Measurements from ENCODE around the gene MALT1. TPM values are rescaled to one million over a fixed set of nuclear protein-coding genes. Genes with fewer than 3 reads are reported as not detected.

MALT1 gene
- total and polyA plus RNA-seq, 9 of the 15 experiments (the other 6 are each of a cell fraction or from before 2014, with no cell fraction given), result 0.14 to 1.6 (median 0.32) TPM

DNA sequence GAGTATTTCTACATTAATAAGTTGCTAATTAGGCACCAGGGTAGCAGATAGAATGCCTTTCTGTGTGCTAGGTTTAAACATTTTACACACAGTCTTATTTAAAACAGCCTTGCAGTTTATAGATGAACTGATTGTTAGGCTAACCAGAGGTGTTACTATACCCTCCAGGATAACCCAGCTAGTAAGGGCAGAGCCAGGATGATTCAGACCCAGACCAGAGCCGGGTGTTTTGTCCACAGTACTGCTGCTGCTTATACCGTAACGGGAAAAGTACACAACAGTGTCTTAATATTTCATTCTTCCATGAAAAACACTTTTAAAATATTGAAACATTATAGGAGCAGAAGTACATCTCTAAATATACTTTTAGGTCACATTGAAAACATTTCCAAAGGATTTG, 82.7 kb downstream of the MALT1 start (continued):
- TF ChIP-seq MCM7 (IDR thresholded peaks at IDR 0.05), result no peak
- TF ChIP-seq, protein P1, sequence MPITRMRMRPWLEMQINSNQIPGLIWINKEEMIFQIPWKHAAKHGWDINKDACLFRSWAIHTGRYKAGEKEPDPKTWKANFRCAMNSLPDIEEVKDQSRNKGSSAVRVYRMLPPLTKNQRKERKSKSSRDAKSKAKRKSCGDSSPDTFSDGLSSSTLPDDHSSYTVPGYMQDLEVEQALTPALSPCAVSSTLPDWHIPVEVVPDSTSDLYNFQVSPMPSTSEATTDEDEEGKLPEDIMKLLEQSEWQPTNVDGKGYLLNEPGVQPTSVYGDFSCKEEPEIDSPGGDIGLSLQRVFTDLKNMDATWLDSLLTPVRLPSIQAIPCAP (CRISPR knock-in tag; IDR thresholded peaks at IDR 0.05; ENCODE audit: borderline replicate concordance), result no peak

DNA sequence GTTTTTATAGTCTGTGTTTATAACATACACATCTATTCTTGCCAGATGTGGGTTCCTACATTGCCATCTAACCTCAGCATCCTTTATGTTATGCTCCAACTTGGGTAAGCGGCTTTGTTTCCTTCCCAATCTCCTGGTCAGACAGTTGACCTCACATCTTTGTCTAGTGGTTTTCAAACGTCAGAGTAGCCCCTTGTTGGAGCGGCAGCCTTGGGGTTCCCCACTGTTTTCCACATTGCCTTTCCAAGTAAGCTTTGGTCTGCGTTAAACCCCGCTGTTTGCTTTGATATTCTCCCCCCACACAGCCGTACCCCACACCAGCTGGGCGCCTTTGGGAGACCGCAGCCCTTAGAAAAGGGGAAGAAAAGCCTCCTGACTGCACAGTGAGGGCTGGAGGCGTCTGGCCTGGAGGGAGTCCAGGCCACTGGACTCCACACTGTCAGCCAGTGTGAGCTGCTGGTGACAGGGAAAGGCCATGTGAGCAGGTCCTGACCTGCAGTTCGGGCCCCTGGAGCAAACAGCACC, 83.3 kb downstream of the MALT1 start:
- ATAC-seq, result no peak
- Histone ChIP-seq H2AFZ (ENCODE audit: low read depth, low read length) (no peak overlapping the region), H3K9me1 (ENCODE audit: control insufficient read depth, insufficient read depth, low read length) (no peaks in the 10 kb centered on the region), H3K27me3 (ENCODE audit: control insufficient read depth in 2 of 2, insufficient read depth in 2 of 2, low read length in 2 of 2) (peaks cover 0 to 12% of the 10 kb centered on the region in 2 experiments; a peak in 2 of 5 replicates), H3K4me2 (ENCODE audit: insufficient read depth, low read length) (no peak overlapping the region), H3K9ac (ENCODE audit: insufficient read depth in 1 of 2, low read depth in 2 of 2, low read length in 2 of 2) (no peak overlapping the region), H3K4me3 (no peak overlapping the region), H3K4me1 (replicated peaks in 1 of 2; ENCODE audit: control insufficient read depth in 2 of 2, insufficient read depth in 2 of 2, low read length in 2 of 2) (no peaks in the 10 kb centered on the region), H3K9me3 (replicated peaks; ENCODE audit: control insufficient read depth, insufficient read depth, low read depth, low read length) (no peaks in the 10 kb centered on the region), H3K36me3 (ENCODE audit: control insufficient read depth, insufficient read depth, low read length) (no peaks in the 10 kb centered on the region), H4K20me1 (replicated peaks; ENCODE audit: control insufficient read depth, insufficient read depth, low read length) (no peaks in the 10 kb centered on the region), H3K79me2 (ENCODE audit: control insufficient read depth, insufficient read depth, low read length) (no peaks in the 10 kb centered on the region), H3K27ac (ENCODE audit: extremely low read depth, low read depth, low read length) (no peak overlapping the region)
- POLR2A ChIA-PET, result interaction anchor here (0.6 kb wide), 1 partner anchor 118 kb away, joined by 3 read pairs; no protein-coding TSS in a partner anchor
- CTCF ChIA-PET (ENCODE audit: low intra/inter-chr PET ratio), result no interaction called here
- WGBS (ENCODE audit: insufficient coverage, low coverage, missing lambda C conversion rate), result 2% methylated on average over 9 of the region's 10 CpGs
- BruUV-seq (replicated peaks), result no TSS peak
- FAIRE-seq, result no peak
- intact Hi-C loops (cut with micrococcal nuclease), result no loop called here
- DNase-seq (ENCODE audit: extremely low read depth in 1 of 4, low spot score in 3 of 4), result no peak
- in situ Hi-C loops (cut with MboI), result no loop called here
- TF ChIP-seq CBFA2T3 (IDR thresholded peaks at IDR 0.05), result no peak
- TF ChIP-seq HDAC1 (IDR thresholded peaks at IDR 0.05), result no peak
- no peak for TF ChIP-seq NUFIP1 (IDR thresholded peaks at IDR 0.05; ENCODE audit: partially characterized antibody)
- no peak for TF ChIP-seq ZNF75A (CRISPR knock-in tag; IDR thresholded peaks at IDR 0.05)
- TF ChIP-seq, protein P2, sequence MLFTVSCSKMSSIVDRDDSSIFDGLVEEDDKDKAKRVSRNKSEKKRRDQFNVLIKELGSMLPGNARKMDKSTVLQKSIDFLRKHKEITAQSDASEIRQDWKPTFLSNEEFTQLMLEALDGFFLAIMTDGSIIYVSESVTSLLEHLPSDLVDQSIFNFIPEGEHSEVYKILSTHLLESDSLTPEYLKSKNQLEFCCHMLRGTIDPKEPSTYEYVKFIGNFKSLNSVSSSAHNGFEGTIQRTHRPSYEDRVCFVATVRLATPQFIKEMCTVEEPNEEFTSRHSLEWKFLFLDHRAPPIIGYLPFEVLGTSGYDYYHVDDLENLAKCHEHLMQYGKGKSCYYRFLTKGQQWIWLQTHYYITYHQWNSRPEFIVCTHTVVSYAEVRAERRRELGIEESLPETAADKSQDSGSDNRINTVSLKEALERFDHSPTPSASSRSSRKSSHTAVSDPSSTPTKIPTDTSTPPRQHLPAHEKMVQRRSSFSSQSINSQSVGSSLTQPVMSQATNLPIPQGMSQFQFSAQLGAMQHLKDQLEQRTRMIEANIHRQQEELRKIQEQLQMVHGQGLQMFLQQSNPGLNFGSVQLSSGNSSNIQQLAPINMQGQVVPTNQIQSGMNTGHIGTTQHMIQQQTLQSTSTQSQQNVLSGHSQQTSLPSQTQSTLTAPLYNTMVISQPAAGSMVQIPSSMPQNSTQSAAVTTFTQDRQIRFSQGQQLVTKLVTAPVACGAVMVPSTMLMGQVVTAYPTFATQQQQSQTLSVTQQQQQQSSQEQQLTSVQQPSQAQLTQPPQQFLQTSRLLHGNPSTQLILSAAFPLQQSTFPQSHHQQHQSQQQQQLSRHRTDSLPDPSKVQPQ (CRISPR knock-in tag; IDR thresholded peaks at IDR 0.05; ENCODE audit: borderline replicate concordance), result no peak
- no peak for TF ChIP-seq SRF (CRISPR knock-in tag; IDR thresholded peaks at IDR 0.05)
- TF ChIP-seq TAF9B (IDR thresholded peaks at IDR 0.05; ENCODE audit: partially characterized antibody), result no peak
- no peak for TF ChIP-seq TBP (optimal IDR thresholded peaks at IDR 0.05; ENCODE audit: low read depth, low read length)
- TF ChIP-seq, protein P3, sequence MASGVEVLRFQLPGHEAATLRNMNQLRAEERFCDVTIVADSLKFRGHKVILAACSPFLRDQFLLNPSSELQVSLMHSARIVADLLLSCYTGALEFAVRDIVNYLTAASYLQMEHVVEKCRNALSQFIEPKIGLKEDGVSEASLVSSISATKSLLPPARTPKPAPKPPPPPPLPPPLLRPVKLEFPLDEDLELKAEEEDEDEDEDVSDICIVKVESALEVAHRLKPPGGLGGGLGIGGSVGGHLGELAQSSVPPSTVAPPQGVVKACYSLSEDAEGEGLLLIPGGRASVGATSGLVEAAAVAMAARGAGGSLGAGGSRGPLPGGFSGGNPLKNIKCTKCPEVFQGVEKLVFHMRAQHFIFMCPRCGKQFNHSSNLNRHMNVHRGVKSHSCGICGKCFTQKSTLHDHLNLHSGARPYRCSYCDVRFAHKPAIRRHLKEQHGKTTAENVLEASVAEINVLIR (CRISPR knock-in tag; IDR thresholded peaks at IDR 0.05), result no peak
- no peak for TF ChIP-seq ZNF830 (CRISPR knock-in tag; IDR thresholded peaks at IDR 0.05)
- TF ChIP-seq CBFA2T2 (conservative IDR thresholded peaks at IDR 0.05), result no peak
- TF ChIP-seq TCF7 (IDR thresholded peaks at IDR 0.05; ENCODE audit: borderline replicate concordance), result no peak
- no peak for TF ChIP-seq FUS (optimal IDR thresholded peaks at IDR 0.05; ENCODE audit: low read depth, low read length)
- TF ChIP-seq, protein P4, sequence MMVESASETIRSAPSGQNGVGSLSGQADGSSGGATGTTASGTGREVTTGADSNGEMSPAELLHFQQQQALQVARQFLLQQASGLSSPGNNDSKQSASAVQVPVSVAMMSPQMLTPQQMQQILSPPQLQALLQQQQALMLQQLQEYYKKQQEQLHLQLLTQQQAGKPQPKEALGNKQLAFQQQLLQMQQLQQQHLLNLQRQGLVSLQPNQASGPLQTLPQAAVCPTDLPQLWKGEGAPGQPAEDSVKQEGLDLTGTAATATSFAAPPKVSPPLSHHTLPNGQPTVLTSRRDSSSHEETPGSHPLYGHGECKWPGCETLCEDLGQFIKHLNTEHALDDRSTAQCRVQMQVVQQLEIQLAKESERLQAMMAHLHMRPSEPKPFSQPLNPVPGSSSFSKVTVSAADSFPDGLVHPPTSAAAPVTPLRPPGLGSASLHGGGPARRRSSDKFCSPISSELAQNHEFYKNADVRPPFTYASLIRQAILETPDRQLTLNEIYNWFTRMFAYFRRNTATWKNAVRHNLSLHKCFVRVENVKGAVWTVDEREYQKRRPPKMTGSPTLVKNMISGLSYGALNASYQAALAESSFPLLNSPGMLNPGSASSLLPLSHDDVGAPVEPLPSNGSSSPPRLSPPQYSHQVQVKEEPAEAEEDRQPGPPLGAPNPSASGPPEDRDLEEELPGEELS (CRISPR knock-in tag; IDR thresholded peaks at IDR 0.05; ENCODE audit: borderline replicate concordance), result no peak

Data from K562 (cell line).